Coronary artery (tissue), 2 donors: Measurements from ENCODE around the gene TTF2.

Experiments
- DNase-seq: peaks from one replicate; pipeline ENCODE4 v3.0.0-alpha.2; 2017; ENCODE audit warnings: low spot score
- H3K27ac ChIP-seq, 2 donors: fragments of 200-600 bp; sonication (generic); one replicate each; pipeline ENCODE4 v1.5.1; 2016 to 2019
- H3K4me3 ChIP-seq: fragments of 200-600 bp; sonication (generic); 2 replicates; pipeline ENCODE4 v1.5.1; 2016; ENCODE audit warnings: mild to moderate bottlenecking, moderate library complexity
- TF ChIP-seq, protein P1 (sequence below): fragments of 200-600 bp; sonication (generic); IDR thresholded peaks from one replicate; pipeline ENCODE4 v1.5.1; 2019; ENCODE audit warnings: antibody characterized with exemption

The TTF2 gene

GRCh38 chr1:117032681-117033539 lies 27.2 kb upstream of the TTF2 start:
- TF ChIP-seq, protein P1, sequence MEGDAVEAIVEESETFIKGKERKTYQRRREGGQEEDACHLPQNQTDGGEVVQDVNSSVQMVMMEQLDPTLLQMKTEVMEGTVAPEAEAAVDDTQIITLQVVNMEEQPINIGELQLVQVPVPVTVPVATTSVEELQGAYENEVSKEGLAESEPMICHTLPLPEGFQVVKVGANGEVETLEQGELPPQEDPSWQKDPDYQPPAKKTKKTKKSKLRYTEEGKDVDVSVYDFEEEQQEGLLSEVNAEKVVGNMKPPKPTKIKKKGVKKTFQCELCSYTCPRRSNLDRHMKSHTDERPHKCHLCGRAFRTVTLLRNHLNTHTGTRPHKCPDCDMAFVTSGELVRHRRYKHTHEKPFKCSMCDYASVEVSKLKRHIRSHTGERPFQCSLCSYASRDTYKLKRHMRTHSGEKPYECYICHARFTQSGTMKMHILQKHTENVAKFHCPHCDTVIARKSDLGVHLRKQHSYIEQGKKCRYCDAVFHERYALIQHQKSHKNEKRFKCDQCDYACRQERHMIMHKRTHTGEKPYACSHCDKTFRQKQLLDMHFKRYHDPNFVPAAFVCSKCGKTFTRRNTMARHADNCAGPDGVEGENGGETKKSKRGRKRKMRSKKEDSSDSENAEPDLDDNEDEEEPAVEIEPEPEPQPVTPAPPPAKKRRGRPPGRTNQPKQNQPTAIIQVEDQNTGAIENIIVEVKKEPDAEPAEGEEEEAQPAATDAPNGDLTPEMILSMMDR, result no peak
- H3K4me3 ChIP-seq, result no peak overlapping the region
- no peak overlapping the region for H3K27ac ChIP-seq
- no peak for DNase-seq

DNA sequence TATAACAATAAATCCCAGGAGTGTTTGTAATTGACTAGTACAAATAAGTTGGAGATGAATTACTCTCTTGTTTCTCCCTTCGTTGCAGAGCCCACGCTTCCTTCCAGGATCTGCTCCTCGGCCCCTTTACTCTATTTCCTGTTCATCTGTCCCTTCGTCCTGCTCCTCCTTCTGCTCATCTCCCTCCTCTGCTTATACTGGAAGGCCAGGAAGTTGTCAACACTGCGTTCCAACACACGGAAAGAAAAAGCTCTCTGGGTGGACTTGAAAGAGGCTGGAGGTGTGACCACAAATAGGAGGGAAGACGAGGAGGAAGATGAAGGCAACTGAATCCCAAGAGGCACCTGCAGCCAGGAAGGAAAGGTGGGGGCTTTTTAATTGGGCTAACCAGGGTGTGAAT lies 26.4 kb upstream of the TTF2 start:
- TF ChIP-seq, protein P1, result no peak
- DNase-seq, result no peak
- H3K4me3 ChIP-seq, result no peak overlapping the region
- no peak overlapping the region for H3K27ac ChIP-seq

GRCh38 chr1:117034791-117035290 lies 25.3 kb upstream of the TTF2 start:
- TF ChIP-seq, protein P1, result no peak
- Histone ChIP-seq H3K27ac (no peak overlapping the region), H3K4me3 (no peak overlapping the region)
- DNase-seq, result no peak

DNA sequence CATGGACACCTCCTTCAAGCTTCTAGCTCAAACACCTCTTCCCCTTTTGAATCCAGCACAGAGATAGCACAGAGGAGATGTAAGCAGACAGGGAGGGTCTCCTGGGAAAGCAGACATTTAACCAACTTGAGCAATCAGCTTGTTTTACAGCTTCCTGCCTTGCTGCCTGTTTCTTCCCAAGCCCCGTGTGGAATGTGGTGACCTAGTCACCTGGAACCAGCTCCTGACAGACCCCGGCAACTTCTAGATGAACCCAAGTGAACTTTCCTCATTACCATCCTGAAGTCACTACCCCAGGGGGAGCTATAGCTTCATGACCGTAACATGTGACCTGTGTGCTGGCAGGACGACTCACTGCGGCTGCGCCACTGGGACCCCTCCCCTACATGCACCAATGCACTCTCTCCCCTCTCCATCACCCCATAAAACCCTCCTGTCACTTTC lies 24.1 kb upstream of the TTF2 start:
- Histone ChIP-seq H3K4me3 (no peak overlapping the region), H3K27ac (no peak overlapping the region)
- no peak for DNase-seq
- TF ChIP-seq, protein P1, result no peak

GRCh38 chr1:117037802-117038201 lies 22.3 kb upstream of the TTF2 start:
- no peak for DNase-seq
- TF ChIP-seq, protein P1, result no peak
- H3K27ac ChIP-seq, result no peak overlapping the region
- no peak overlapping the region for H3K4me3 ChIP-seq

GRCh38 chr1:117038236-117038635 lies 21.9 kb upstream of the TTF2 start:
- Histone ChIP-seq H3K4me3 (no peak overlapping the region), H3K27ac (no peak overlapping the region)
- DNase-seq, result no peak
- TF ChIP-seq, protein P1, result no peak

DNA sequence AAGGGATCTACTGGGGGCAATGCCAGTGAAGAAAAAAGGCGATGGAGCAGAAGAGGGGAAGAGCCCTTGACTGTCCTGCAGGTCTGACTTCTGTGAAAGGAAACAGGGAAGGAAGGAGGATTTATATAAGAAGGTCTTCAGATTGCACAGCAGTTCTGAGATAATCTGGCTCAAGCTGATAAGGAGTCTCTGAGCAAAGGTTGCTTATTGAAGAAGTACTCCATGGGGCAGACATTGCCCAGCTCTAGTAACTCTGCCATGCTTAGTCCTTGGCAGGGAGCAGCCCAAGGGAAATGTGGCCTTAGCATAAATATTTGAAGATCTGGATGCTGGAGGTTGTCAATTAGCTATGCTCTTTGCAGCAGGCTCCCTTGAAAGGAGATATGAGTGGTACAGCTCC lies 15.9 kb upstream of the TTF2 start:
- no peak overlapping the region for H3K27ac ChIP-seq
- DNase-seq, result no peak
- no peak overlapping the region for H3K4me3 ChIP-seq
- TF ChIP-seq, protein P1, result no peak
